ENCODE results near the gene SHISA7. TPM values are rescaled to one million over a fixed set of nuclear protein-coding genes. Genes with fewer than 3 reads are reported as not detected.
A peak's percentile ranks its signal among the peaks of the same experiment; 100 is the strongest.

SHISA7 gene
- total and polyA plus RNA-seq, 2 of the 4 experiments (the other 2 are of a cell fraction), result not detected

GRCh38 chr19:55484593-55485438, 41.7 kb upstream of the SHISA7 start, which contains the start of gene NAT14:
NAT14 (plus strand) TSS chr19:55485188; CDS start chr19:55485709, 521 bp downstream.
- CTCF ChIA-PET, result interaction anchor here (0.7 to 1.0 kb wide), 2 partner anchors 17 to 19 kb away, joined by 4 to 6 read pairs; no protein-coding TSS in a partner anchor
- Histone ChIP-seq H2BK15ac (ENCODE audit: low read depth, low read length) (peak within 1 kb of the TSS; percentile 38; the same call in 1 of the 3 replicates), H4K91ac (ENCODE audit: insufficient read depth, low read depth, low read length) (peak within 1 kb of the TSS; percentile 83), H3K4me3 (ENCODE audit: insufficient read depth, low read depth, low read length) (peak within 1 kb of the TSS; percentile 80), H4K5ac (ENCODE audit: low read depth, low read length) (peak within 1 kb of the TSS; percentile 81), H4K8ac (ENCODE audit: low read depth in 2 of 2, low read length in 2 of 2) (peak within 1 kb of the TSS; percentile 83 to 90), H4K20me1 (ENCODE audit: insufficient read depth, low read length) (0 out of 2 replicates have a peak, but pooled peaks cover 4% of the 10 kb centered on the region), H3K4me2 (ENCODE audit: low read depth, low read length) (peak within 1 kb of the TSS; percentile 91), H3K4me1 (ENCODE audit: control insufficient read depth, insufficient read depth, low read length) (peaks cover 30% of the 10 kb centered on the region), H3K56ac (ENCODE audit: extremely low read depth, insufficient read depth, low read length) (no peak within 1 kb of the TSS; the same call in 1 of the 2 replicates), H3K4ac (ENCODE audit: low read depth, low read length) (peak within 1 kb of the TSS; percentile 96), H3K23ac (ENCODE audit: low read depth, low read length) (peak within 1 kb of the TSS; percentile 94), H3K79me1 (ENCODE audit: low read depth in 1 of 2, low read length in 2 of 2) (peaks cover 5 to 39% of the 10 kb centered on the region in 2 experiments), H2BK5ac (ENCODE audit: low read depth, low read length, poor library complexity, severe bottlenecking) (peak within 1 kb of the TSS; percentile 68), H3K9ac (ENCODE audit: low read depth, low read length) (peak within 1 kb of the TSS; percentile 84), H3K27me3 (ENCODE audit: control insufficient read depth, insufficient read depth, low read length) (no peaks in the 10 kb centered on the region), H3K27ac (ENCODE audit: insufficient read depth, low read length) (peak within 1 kb of the TSS; percentile 89), H3K18ac (ENCODE audit: low read depth, low read length) (peak within 1 kb of the TSS; percentile 14; the same call in 1 of the 2 replicates), H2AK5ac (ENCODE audit: low read depth, low read length) (peak within 1 kb of the TSS; percentile 85), H2BK120ac (ENCODE audit: low read depth, low read length) (peak within 1 kb of the TSS; percentile 86), H3K9me1 (ENCODE audit: insufficient read depth, low read length) (peaks cover 5% of the 10 kb centered on the region; the same call in 1 of the 2 replicates), H3K9me3 (ENCODE audit: control insufficient read depth, insufficient read depth, low read length) (no peaks in the 10 kb centered on the region), H2AFZ (replicated peaks; ENCODE audit: low read length, poor library complexity) (peak within 1 kb of the TSS; percentile 93), H2BK20ac (ENCODE audit: low read depth, low read length) (no peak within 1 kb of the TSS), H2AK9ac (replicated peaks; ENCODE audit: low read depth, low read length, poor library complexity) (peak within 1 kb of the TSS; percentile 99), H3K36me3 (ENCODE audit: control insufficient read depth, insufficient read depth, low read length) (peaks cover 12% of the 10 kb centered on the region; the same call in 1 of the 2 replicates), H3K14ac (replicated peaks; ENCODE audit: low read depth, low read length) (peak within 1 kb of the TSS; percentile 98)
- WGBS, 2 experiments (ENCODE audit: extremely low coverage in 2 of 2, insufficient read length in 1 of 2), result 5% methylated on average over 19 of the region's 78 CpGs; no CpG with 5 or more reads in 1 of the 2 experiments
- dilution Hi-C loops (cut with HindIII; ENCODE audit: low sequenced_read_pairs, unreplicated experiment) (no loop called here), in situ Hi-C loops (cut with MboI; ENCODE audit: low sequenced_read_pairs) (loop anchor here (25.0 kb wide), 1 partner anchor 1023 kb away; the partner anchor contains the start of genes CDC42EP5 and LENG9), intact Hi-C loops (cut with micrococcal nuclease) (no loop called here)
- DNase-seq (peak; percentile 48), ATAC-seq (ENCODE audit: low read depth) (peak; percentile 38)
- no TSS peak for BruUV-seq (replicated peaks)
- POLR2A ChIA-PET (ENCODE audit: unreplicated experiment), result interaction anchor here (0.6 to 2.2 kb wide), 2 partner anchors 9 to 156 kb away, joined by 8 to 21 read pairs; partner anchors contain the start of genes ZNF580 and ZNF628
- TF ChIP-seq RAD21 (IDR thresholded peaks at IDR 0.05; ENCODE audit: low read length), result no peak
- peak; percentile 90 for TF ChIP-seq MXI1 (IDR thresholded peaks at IDR 0.05; ENCODE audit: borderline replicate concordance, low read depth, low read length)
- no peak for TF ChIP-seq SMC3 (IDR thresholded peaks at IDR 0.05; ENCODE audit: low read depth, low read length)
- TF ChIP-seq CHD1 (IDR thresholded peaks at IDR 0.05; ENCODE audit: low read depth, low read length), result no peak
- TF ChIP-seq MAFK (IDR thresholded peaks at IDR 0.05; ENCODE audit: low read depth, low read length), result no peak
- no peak for TF ChIP-seq ELK1 (IDR thresholded peaks at IDR 0.05; ENCODE audit: borderline replicate concordance, low read depth, low read length)
- TF ChIP-seq BHLHE40 (IDR thresholded peaks at IDR 0.05; ENCODE audit: low read depth, low read length), result no peak
- TF ChIP-seq POLR2A (IDR thresholded peaks at IDR 0.05; ENCODE audit: low read depth, low read length), result peak; percentile 25; the same call in 1 of the 2 replicates
- no peak for TF ChIP-seq NFE2L2 (IDR thresholded peaks at IDR 0.05; ENCODE audit: low read depth, low read length)
- no peak for TF ChIP-seq RFX5 (IDR thresholded peaks at IDR 0.05; ENCODE audit: low read depth, low read length)
- TF ChIP-seq FOS (IDR thresholded peaks at IDR 0.05; ENCODE audit: low read depth, low read length), result no peak
- TF ChIP-seq USF2 (IDR thresholded peaks at IDR 0.05; ENCODE audit: low read depth, low read length), result no peak
- TF ChIP-seq RCOR1 (IDR thresholded peaks at IDR 0.05; ENCODE audit: insufficient replicate concordance, low read length), result no peak
- peak; percentile 95 for TF ChIP-seq MAZ (IDR thresholded peaks at IDR 0.05; ENCODE audit: borderline replicate concordance, low read depth, low read length)

All from IMR-90 (cell line).